Fibroblast of skin of right quadriceps (primary cell): ENCODE measurements around the gene GTF2I.
"Not testable (repeated sequence)": the region's sequence is repeated elsewhere in the genome, so short reads cannot be mapped to it uniquely, and the experiment has no call there.

Source experiments
- DNase-seq: peaks from one replicate; pipeline ENCODE4 v3.0.0-alpha.2; 2013

The GTF2I gene

GRCh38 chr7:74657692-74658177 lies at the start of gene GTF2I:
Gene GTF2I, plus strand, starts transcription at chr7:74657718. Its CDS starts 31,411 bp downstream, at chr7:74689129.
- DNase-seq, result no peak

GRCh38 chr7:74612015-74612829 lies 45.3 kb upstream of the GTF2I start:
- peak; percentile 43 for DNase-seq

GRCh38 chr7:74615933-74616780 lies 41.4 kb upstream of the GTF2I start:
- DNase-seq, result no peak

DNA sequence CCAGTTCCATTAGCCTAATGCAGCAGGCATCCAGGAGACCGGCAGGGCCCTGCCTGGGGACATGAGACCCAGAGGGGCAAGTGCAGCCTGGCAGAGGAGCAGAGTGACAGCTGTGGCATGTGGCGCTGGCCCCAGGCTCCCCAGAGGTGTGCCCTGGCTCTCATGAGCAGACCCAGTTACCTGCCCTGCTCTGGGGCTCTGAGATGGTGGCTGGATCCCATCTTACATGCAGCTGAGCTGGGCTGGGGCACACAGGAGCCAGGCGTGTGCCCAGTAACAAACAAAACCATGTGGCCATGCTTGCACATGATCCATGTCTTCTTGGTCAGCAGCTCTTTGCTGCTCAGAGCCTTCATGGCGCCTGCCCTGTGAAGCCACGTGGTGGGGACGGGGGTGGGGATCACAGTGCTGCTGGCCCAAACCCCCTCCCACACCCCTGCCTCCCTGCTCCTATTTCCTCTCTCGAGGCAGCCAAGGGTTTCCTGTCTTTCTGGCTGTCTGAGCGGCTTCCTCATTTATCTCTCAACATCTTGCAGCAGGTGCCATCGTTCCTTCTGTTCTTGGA lies 40.3 kb upstream of the GTF2I start:
- DNase-seq, result no peak

DNA sequence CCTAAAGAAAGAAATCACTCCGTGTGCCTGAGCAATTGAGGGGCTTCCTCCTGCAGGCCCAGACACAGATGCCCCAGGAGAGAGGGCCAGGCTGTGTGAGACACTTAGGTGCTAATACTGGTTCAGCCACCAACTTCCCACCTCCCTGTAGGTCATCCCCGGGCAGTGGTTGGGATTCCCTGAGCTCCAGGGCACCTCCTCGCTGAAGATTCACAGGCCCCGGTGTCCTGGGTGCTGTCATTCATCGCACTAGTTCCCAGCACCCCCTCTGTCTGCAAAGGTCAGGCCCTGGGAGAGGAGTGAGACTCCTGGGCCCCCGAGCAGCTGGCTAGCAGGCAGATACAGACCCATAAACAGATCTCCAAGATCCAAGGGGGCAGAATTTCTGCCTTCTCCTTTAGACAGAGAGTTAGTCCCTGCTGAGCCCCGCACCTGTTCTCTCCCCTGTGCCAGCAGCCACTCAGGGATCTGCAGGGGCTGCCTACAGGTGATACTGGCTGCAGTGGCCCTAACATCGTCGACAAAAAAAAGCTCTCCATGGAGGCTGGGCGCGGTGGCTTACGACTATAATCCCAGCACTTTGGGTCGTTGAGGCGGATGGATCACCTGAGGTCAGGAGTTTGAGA lies 38.2 kb upstream of the GTF2I start:
- no peak for DNase-seq

GRCh38 chr7:74622228-74622749 lies 35.2 kb upstream of the GTF2I start:
- DNase-seq, result no peak

GRCh38 chr7:74623135-74623534 lies 34.4 kb upstream of the GTF2I start:
- no peak for DNase-seq

GRCh38 chr7:74625446-74625845 lies 32.1 kb upstream of the GTF2I start:
- peak; percentile 50 for DNase-seq

GRCh38 chr7:74627661-74628411 lies 29.7 kb upstream of the GTF2I start:
- DNase-seq, result peak; percentile 34

- DNase-seq, result no peak
These were observed 25.0 kb upstream of the GTF2I start for GRCh38 chr7:74632505-74632904.

DNA sequence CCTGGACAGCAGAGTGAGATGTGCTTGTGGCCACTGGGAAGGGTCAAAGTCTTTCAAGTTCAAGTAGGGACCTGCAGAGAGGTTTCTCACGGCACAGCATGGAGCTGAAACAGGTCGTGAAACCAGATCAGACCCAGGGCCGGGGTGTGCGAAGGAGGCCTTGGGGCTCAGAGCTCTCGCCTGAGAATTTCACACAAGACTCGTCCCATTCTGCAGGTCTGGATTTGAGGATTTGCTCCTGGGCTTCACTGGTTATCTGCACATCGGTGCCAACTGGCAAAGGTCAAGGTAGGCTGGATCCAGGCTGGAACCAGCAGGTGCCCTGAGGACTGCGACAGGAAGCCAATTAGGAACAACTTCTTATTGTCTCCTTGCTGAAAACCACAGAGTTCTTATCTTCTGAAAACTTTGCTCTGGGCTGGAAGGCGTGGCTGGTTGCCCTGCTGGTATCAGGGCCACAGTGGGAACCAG lies 24.0 kb upstream of the GTF2I start:
- DNase-seq, result no peak

GRCh38 chr7:74637745-74638144 lies 19.8 kb upstream of the GTF2I start:
- no peak for DNase-seq

GRCh38 chr7:74650055-74650454 lies 7.5 kb upstream of the GTF2I start:
- peak; percentile 35 for DNase-seq

GRCh38 chr7:74650493-74651132 lies 6.9 kb upstream of the GTF2I start:
- DNase-seq, result not testable (repeated sequence)

DNA sequence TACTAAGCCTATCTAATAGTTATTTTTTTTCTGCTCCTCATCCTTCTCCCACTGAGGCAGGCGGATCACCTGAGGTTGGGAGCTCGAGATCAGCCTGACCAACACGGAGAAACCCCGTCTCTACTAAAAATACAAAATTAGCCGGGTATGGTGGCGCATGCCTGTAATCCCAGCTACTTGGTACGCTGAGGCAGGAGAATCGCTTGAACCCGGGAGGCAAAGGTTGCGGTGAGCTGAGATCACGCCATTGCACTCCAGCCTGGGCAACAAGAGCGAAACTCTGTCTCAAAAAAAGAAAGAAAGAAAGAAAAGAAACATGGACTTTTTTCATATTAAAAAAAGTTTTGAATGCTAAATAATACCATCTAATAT lies 6.4 kb upstream of the GTF2I start:
- DNase-seq, result not testable (repeated sequence)

DNA sequence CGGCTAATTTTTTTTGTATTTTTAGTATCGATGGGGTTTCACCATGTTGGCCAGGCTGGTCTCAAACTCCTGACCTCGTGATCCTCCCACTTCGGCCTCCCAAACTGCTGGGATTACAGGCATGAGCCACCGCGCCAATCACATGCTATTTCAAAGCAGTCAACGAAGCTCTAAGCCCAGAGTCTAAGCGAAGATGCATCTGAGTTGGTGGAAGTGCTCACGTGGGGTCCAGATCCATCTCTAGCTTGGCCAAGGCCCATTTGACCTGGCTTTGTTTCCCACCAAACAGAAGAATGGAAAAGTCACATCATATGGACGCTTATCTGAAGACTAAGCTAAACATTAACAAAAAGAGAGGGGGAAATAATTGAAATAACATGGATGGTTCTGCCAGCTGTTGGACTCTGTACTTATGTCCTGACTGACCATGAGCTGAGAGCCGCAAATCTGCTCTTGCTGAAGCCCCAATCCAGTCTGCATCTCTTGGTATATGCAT lies 3.8 kb upstream of the GTF2I start:
- no peak for DNase-seq

- no peak for DNase-seq
These were observed 2.7 kb upstream of the GTF2I start for GRCh38 chr7:74654811-74655210.

- DNase-seq, result no peak
These were observed 2.2 kb upstream of the GTF2I start for GRCh38 chr7:74655324-74655723.

- no peak for DNase-seq
These were observed 1.6 kb upstream of the GTF2I start for GRCh38 chr7:74655768-74656440.

- peak; percentile 32 for DNase-seq
These were observed 1.1 kb upstream of the GTF2I start for GRCh38 chr7:74656441-74656836.
